HepG2 (cell line): ENCODE data around the gene SALL2. TPM values are rescaled to one million over a fixed set of nuclear protein-coding genes. Genes with fewer than 3 reads are reported as not detected.

Source experiments
- ARID2 ChIP-seq: sonication (generic); formaldehyde crosslinking; IDR thresholded peaks from 2 replicates; pipeline ENCODE4 v1.8.1; 2022; ENCODE audit warnings: mild to moderate bottlenecking, missing genetic modification reagents, borderline replicate concordance
- BRF2 ChIP-seq: sonication (generic); formaldehyde crosslinking; IDR thresholded peaks from 2 replicates; pipeline ENCODE4 v1.8.1; 2022; ENCODE audit warnings: mild to moderate bottlenecking, missing genetic modification reagents
- CAMTA2 ChIP-seq: sonication (generic); formaldehyde crosslinking; IDR thresholded peaks from 2 replicates; pipeline ENCODE4 v1.4.0; 2020; ENCODE audit warnings: mild to moderate bottlenecking, missing genetic modification reagents, borderline replicate concordance
- CCAR2 ChIP-seq: fragments of 200-400 bp; formaldehyde crosslinking; optimal IDR thresholded peaks from 2 replicates; pipeline ENCODE3; 2018; ENCODE audit warnings: low read depth, mild to moderate bottlenecking, low read length, moderate library complexity
- ETV5 ChIP-seq: IDR thresholded peaks from 2 replicates; pipeline ENCODE4 v1.6.1; 2018; ENCODE audit warnings: missing biosample characterization, missing genetic modification reagents, inconsistent platforms, borderline replicate concordance
- KLF6 ChIP-seq: IDR thresholded peaks from 2 replicates; pipeline ENCODE4 v1.8.0; 2016; ENCODE audit warnings: missing biosample characterization, missing genetic modification reagents
- POLR2AphosphoS2 ChIP-seq: IDR thresholded peaks from 2 replicates; pipeline ENCODE4 v1.6.1; 2011; ENCODE audit warnings: low read depth, low read length, improper control_type of control experiment
- PRDM15 ChIP-seq: sonication (generic); formaldehyde crosslinking; IDR thresholded peaks from 2 replicates; pipeline ENCODE4 v1.4.0; 2020; ENCODE audit warnings: missing genetic modification reagents
- TBL1XR1 ChIP-seq: fragments of 150-350 bp; IDR thresholded peaks from 2 replicates; pipeline ENCODE4 v1.6.1; 2014; ENCODE audit warnings: borderline replicate concordance, low read length; ENCODE audit not compliant: partially characterized antibody
- U2AF2 ChIP-seq: fragments of 200-400 bp; formaldehyde crosslinking; IDR thresholded peaks from 2 replicates; pipeline ENCODE4 v1.6.1; 2017; ENCODE audit warnings: low read depth, mild to moderate bottlenecking, low read length
- ZMYM3 ChIP-seq: sonication (generic); formaldehyde crosslinking; IDR thresholded peaks from 2 replicates; pipeline ENCODE4 v1.5.1; 2020; ENCODE audit warnings: mild to moderate bottlenecking, missing genetic modification reagents
- ZNF367 ChIP-seq: sonication (generic); formaldehyde crosslinking; IDR thresholded peaks from 2 replicates; pipeline ENCODE4 v1.4.0; 2020; ENCODE audit warnings: missing genetic modification reagents, borderline replicate concordance
- ZNF740 ChIP-seq: sonication (generic); formaldehyde crosslinking; IDR thresholded peaks from 2 replicates; pipeline ENCODE4 v1.4.0; 2020; ENCODE audit warnings: missing genetic modification reagents
- polyA plus RNA-seq, 8 experiments: library from polyadenylated mRNA; depleted of rRNA in 3 of 8; stranded (reverse) in 7 of 8; unstranded in 1 of 8; fragments of >200 nt; fragmentation: Illumina TruSeq in 4 of 8; extraction: Trizol in 4 of 8; gene quantifications; 2 replicates each; pipeline versions ENCODE4 v1.2.1 to v1.2.3, GENCODE V29; 2011 to 2016; ENCODE audit warnings: low read depth in 4 of 8, missing spikeins in 1 of 8, mixed read lengths in 1 of 8; ENCODE audit not compliant: insufficient read depth in 1 of 8
- total RNA-seq, 5 experiments: library from RNA; depleted of rRNA; stranded (reverse); fragments of >200 nt; fragmentation: Illumina TruSeq; extraction: Trizol; gene quantifications; 2 replicates each; pipeline ENCODE4 v1.2.3, GENCODE V29; 2016; ENCODE audit warnings: low read depth in 1 of 5
- TF ChIP-seq, protein P1 (sequence below): sonication (generic); formaldehyde crosslinking; IDR thresholded peaks from 2 replicates; pipeline ENCODE4 v1.5.1; 2020; ENCODE audit warnings: mild to moderate bottlenecking, missing genetic modification reagents, borderline replicate concordance
- TF ChIP-seq, protein P2 (sequence below): sonication (generic); formaldehyde crosslinking; IDR thresholded peaks from 2 replicates; pipeline ENCODE4 v1.4.0; 2020; ENCODE audit warnings: missing genetic modification reagents, borderline replicate concordance

The SALL2 gene
- total and polyA plus RNA-seq, 2 of the 13 experiments (the other 11 are each of a cell fraction or from before 2014, with no cell fraction given): 4.9 to 5.8 TPM

- TF ChIP-seq BRF2 (peak; percentile 89; the same call in 1 of the 2 replicates), ZNF740 (CRISPR knock-in tag) (no peak), POLR2AphosphoS2 (0 out of 2 replicates have a peak, but pooled peaks have one; percentile 4), KLF6 (peak; percentile 61), ZNF367 (CRISPR knock-in tag) (peak; percentile 82; the same call in 1 of the 2 replicates), ZMYM3 (CRISPR knock-in tag) (no peak), CAMTA2 (CRISPR knock-in tag) (peak; percentile 76; the same call in 1 of the 2 replicates), TBL1XR1 (peak; percentile 65), ETV5 (CRISPR knock-in tag) (peak; percentile 94), ARID2 (peak; percentile 92; the same call in 1 of the 2 replicates), CCAR2 (peak; percentile 51), U2AF2 (no peak), PRDM15 (CRISPR knock-in tag) (peak; percentile 73; the same call in 1 of the 2 replicates)
- TF ChIP-seq, protein P1, sequence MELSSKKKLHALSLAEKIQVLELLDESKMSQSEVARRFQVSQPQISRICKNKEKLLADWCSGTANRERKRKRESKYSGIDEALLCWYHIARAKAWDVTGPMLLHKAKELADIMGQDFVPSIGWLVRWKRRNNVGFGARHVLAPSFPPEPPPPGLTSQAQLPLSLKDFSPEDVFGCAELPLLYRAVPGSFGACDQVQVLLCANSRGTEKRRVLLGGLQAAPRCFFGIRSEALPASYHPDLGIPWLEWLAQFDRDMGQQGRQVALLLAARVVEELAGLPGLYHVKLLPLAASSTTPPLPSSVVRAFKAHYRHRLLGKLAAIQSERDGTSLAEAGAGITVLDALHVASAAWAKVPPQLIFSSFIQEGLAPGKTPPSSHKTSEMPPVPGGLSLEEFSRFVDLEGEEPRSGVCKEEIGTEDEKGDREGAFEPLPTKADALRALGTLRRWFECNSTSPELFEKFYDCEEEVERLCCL (CRISPR knock-in tag): no peak
- TF ChIP-seq, protein P2, sequence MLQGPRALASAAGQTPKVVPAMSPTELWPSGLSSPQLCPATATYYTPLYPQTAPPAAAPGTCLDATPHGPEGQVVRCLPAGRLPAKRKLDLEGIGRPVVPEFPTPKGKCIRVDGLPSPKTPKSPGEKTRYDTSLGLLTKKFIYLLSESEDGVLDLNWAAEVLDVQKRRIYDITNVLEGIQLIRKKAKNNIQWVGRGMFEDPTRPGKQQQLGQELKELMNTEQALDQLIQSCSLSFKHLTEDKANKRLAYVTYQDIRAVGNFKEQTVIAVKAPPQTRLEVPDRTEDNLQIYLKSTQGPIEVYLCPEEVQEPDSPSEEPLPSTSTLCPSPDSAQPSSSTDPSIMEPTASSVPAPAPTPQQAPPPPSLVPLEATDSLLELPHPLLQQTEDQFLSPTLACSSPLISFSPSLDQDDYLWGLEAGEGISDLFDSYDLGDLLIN (CRISPR knock-in tag): peak; percentile 23; the same call in 1 of the 2 replicates
These were observed 15.2 kb downstream of the SALL2 start, which contains the start of gene METTL3 (continued) for GRCh38 chr14:21510735-21511657.
